Keratinocyte (primary cell): Measurements from ENCODE around the gene HORMAD2.

Source experiments
- EZH2 ChIP-seq: IDR thresholded peaks from one replicate; pipeline ENCODE4 v1.6.1; 2012; ENCODE audit warnings: inconsistent platforms, mild to moderate bottlenecking, low read length, moderate library complexity
- TF ChIP-seq, protein P1 (sequence below), 3 experiments: IDR thresholded peaks in 1 of 3; conservative IDR thresholded peaks in 1 of 3; optimal IDR thresholded peaks in 1 of 3; 2 replicates in 2 of 3; 3 replicates in 1 of 3; pipeline versions ENCODE3 to v1.5.1; 2011; ENCODE audit warnings: low read length in 3 of 3, mild to moderate bottlenecking in 3 of 3, moderate library complexity in 2 of 3, control low read depth in 1 of 3, inconsistent platforms in 1 of 3; ENCODE audit not compliant: insufficient read depth in 2 of 3; ENCODE audit errors: extremely low read depth in 1 of 3

DNA sequence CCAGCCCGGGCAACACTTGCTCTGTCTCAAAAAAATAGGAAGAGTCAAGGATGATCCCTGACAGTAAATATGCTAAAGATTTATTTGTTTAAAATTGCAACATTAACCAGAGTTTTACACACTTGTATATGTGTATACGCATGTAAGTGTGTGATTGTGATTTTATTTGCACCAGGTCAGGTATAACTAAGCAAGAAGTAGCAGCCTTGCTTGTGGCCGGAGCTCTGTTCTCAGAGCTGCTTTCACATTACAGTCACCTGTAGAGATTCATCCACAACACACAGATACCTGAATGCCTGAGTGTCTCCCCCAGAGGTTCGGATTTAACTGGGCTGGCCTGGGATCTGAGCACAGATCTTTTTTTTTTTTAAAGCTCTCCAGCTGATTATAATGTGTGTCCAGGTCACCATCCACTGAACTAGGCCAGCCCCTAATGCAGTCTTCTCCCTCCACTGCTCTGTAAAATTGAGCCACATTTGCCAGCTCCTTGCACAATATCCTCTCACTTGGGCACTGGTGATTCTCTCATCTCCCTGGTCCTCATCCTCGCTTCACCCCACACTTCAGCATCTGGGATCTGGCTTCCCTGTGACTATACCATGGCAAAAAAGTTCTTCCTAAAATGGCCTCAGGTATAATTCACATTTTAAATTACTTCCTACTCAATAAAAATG, 118.0 kb downstream of the HORMAD2 start:
- TF ChIP-seq EZH2: no peak
- TF ChIP-seq, protein P1, sequence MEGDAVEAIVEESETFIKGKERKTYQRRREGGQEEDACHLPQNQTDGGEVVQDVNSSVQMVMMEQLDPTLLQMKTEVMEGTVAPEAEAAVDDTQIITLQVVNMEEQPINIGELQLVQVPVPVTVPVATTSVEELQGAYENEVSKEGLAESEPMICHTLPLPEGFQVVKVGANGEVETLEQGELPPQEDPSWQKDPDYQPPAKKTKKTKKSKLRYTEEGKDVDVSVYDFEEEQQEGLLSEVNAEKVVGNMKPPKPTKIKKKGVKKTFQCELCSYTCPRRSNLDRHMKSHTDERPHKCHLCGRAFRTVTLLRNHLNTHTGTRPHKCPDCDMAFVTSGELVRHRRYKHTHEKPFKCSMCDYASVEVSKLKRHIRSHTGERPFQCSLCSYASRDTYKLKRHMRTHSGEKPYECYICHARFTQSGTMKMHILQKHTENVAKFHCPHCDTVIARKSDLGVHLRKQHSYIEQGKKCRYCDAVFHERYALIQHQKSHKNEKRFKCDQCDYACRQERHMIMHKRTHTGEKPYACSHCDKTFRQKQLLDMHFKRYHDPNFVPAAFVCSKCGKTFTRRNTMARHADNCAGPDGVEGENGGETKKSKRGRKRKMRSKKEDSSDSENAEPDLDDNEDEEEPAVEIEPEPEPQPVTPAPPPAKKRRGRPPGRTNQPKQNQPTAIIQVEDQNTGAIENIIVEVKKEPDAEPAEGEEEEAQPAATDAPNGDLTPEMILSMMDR (optimal IDR thresholded peaks at IDR 0.05 in 1 of 3, IDR thresholded peaks at IDR 0.05 in 1 of 3, conservative IDR thresholded peaks at IDR 0.05 in 1 of 3; ENCODE audit: extremely low read depth in 1 of 3, insufficient read depth in 2 of 3, low read length in 3 of 3): no peak
